ENCODE data around the gene PCDH9.
"Not testable (repeated sequence)": the region's sequence is repeated elsewhere in the genome, so short reads cannot be mapped to it uniquely, and the experiment has no call there.

The PCDH9 gene

GRCh38 chr13:66312312-66313087 is 917.6 kb downstream of the PCDH9 start:
- DNase-seq = no peak

- DNase-seq = no peak
These were observed 924.0 kb downstream of the PCDH9 start for GRCh38 chr13:66305961-66306617.

- no peak for DNase-seq
These were observed 928.7 kb downstream of the PCDH9 start for GRCh38 chr13:66301482-66301881.

- DNase-seq = no peak
These were observed 929.1 kb downstream of the PCDH9 start for GRCh38 chr13:66301006-66301405.

GRCh38 chr13:66296875-66297274 is 933.3 kb downstream of the PCDH9 start:
- no peak for DNase-seq

GRCh38 chr13:66296328-66296727 is 933.8 kb downstream of the PCDH9 start:
- DNase-seq = no peak

- DNase-seq = not testable (repeated sequence)
These were observed 943.3 kb downstream of the PCDH9 start for GRCh38 chr13:66286806-66287205.

- no peak for DNase-seq
These were observed 954.7 kb downstream of the PCDH9 start for GRCh38 chr13:66275416-66275815.

- DNase-seq = no peak
These were observed 957.1 kb downstream of the PCDH9 start for GRCh38 chr13:66273011-66273410.

- no peak for DNase-seq
These were observed 963.4 kb downstream of the PCDH9 start for GRCh38 chr13:66266761-66267160.

GRCh38 chr13:66266348-66266747 is 963.8 kb downstream of the PCDH9 start:
- DNase-seq = no peak

- no peak for DNase-seq
These were observed 964.8 kb downstream of the PCDH9 start for GRCh38 chr13:66265371-66265770.

- no peak for DNase-seq
These were observed 965.2 kb downstream of the PCDH9 start for GRCh38 chr13:66264971-66265370.

GRCh38 chr13:66262330-66262729 is 967.8 kb downstream of the PCDH9 start:
- no peak for DNase-seq

GRCh38 chr13:66259426-66259825 is 970.7 kb downstream of the PCDH9 start:
- not testable (repeated sequence) for DNase-seq
